KMS-11 (cell line): Measurements from ENCODE around the gene MSMO1.

ENCODE experiments used
- H2AFZ ChIP-seq: fragments of 200-600 bp; sonication (generic); 2 replicates; pipeline ENCODE4 v1.6.1; 2016; ENCODE audit warnings: antibody characterized with exemption, mixed run types, low read depth
- H3K27ac ChIP-seq: fragments of 200-600 bp; sonication (generic); 2 replicates; pipeline ENCODE4 v1.6.1; 2016; ENCODE audit warnings: mild to moderate bottlenecking, mixed run types
- H3K27me3 ChIP-seq: fragments of 200-600 bp; sonication (generic); 2 replicates; pipeline ENCODE4 v1.6.1; 2017; ENCODE audit warnings: mild to moderate bottlenecking, low read depth, mixed run types, moderate library complexity; ENCODE audit not compliant: insufficient read depth
- H3K36me3 ChIP-seq: fragments of 200-600 bp; sonication (generic); 2 replicates; pipeline ENCODE4 v1.6.1; 2017; ENCODE audit warnings: mild to moderate bottlenecking, mixed run types; ENCODE audit not compliant: insufficient read depth
- H3K4me1 ChIP-seq: fragments of 200-600 bp; sonication (generic); 2 replicates; pipeline ENCODE4 v1.6.1; 2016; ENCODE audit warnings: mild to moderate bottlenecking, low read depth, mixed run types; ENCODE audit not compliant: poor library complexity, severe bottlenecking
- H3K4me2 ChIP-seq: fragments of 200-600 bp; sonication (generic); 2 replicates; pipeline ENCODE4 v1.7.0; 2016; ENCODE audit warnings: mild to moderate bottlenecking, mixed run types
- H3K4me3 ChIP-seq: fragments of 200-600 bp; sonication (generic); IDR thresholded peaks from 2 replicates; pipeline ENCODE4 v1.6.1; 2017; ENCODE audit warnings: low read depth, low read length, mixed read lengths; ENCODE audit not compliant: insufficient read depth
- H3K79me2 ChIP-seq: fragments of 200-600 bp; sonication (generic); 2 replicates; pipeline ENCODE4 v1.6.1; 2016; ENCODE audit warnings: low read depth, mixed run types; ENCODE audit not compliant: insufficient read depth
- H3K9ac ChIP-seq: fragments of 200-600 bp; sonication (generic); 2 replicates; pipeline ENCODE4 v1.6.1; 2016; ENCODE audit warnings: mild to moderate bottlenecking, mixed run types
- H4K20me1 ChIP-seq: fragments of 200-600 bp; sonication (generic); 2 replicates; pipeline ENCODE4 v1.6.1; 2016; ENCODE audit warnings: mild to moderate bottlenecking, mixed run types; ENCODE audit not compliant: insufficient read depth
- CTCF ChIP-seq: fragments of 200-600 bp; sonication (generic); conservative IDR thresholded peaks from 2 replicates; pipeline ENCODE4 v1.6.1; 2017; ENCODE audit warnings: low read depth, mild to moderate bottlenecking, antibody characterized with exemption, low read length, moderate library complexity, mixed read lengths

Gene MSMO1

DNA sequence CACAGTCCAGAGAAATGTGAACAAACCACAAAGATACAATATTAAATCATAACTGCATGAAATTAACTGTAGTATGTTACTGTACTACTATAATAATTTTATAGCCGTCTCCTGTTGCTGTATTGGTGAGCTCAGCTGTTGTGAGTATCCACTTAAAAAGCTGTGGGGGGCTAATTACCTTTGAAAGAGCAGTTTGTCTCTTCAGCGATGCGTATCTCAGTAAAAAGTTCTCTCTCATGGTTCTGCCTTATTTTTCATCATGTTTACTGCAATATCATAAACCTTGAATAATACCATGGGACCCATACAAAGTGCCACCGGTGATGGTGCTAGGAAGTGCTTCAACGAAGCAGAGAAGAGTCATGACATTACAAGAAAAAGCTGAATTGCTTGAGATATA lies 8.4 kb upstream of the MSMO1 start:
- no peak overlapping the region for H3K4me3 ChIP-seq
- no peaks in the 10 kb centered on the region for H3K36me3 ChIP-seq
- H4K20me1 ChIP-seq, result no peaks in the 10 kb centered on the region
- no peak overlapping the region for H3K27ac ChIP-seq
- no peaks in the 10 kb centered on the region for H3K79me2 ChIP-seq
- H3K4me2 ChIP-seq, result no peak overlapping the region
- H3K27me3 ChIP-seq, result no peaks in the 10 kb centered on the region
- H3K4me1 ChIP-seq, result no peaks in the 10 kb centered on the region
- no peak overlapping the region for H3K9ac ChIP-seq
- H2AFZ ChIP-seq, result no peak overlapping the region
- TF ChIP-seq CTCF, result no peak

GRCh38 chr4:165319509-165319908 lies 8.0 kb upstream of the MSMO1 start:
- Histone ChIP-seq H3K4me3 (no peak overlapping the region), H3K4me1 (no peaks in the 10 kb centered on the region), H3K9ac (no peak overlapping the region), H3K36me3 (no peaks in the 10 kb centered on the region), H2AFZ (no peak overlapping the region), H3K27me3 (no peaks in the 10 kb centered on the region), H4K20me1 (no peaks in the 10 kb centered on the region), H3K79me2 (no peaks in the 10 kb centered on the region), H3K27ac (no peak overlapping the region), H3K4me2 (no peak overlapping the region)
- no peak for TF ChIP-seq CTCF

GRCh38 chr4:165324236-165324917 lies 3.1 kb upstream of the MSMO1 start:
- Histone ChIP-seq H3K9ac (no peak overlapping the region), H3K27me3 (no peaks in the 10 kb centered on the region), H4K20me1 (no peaks in the 10 kb centered on the region), H3K4me2 (no peak overlapping the region), H3K27ac (no peak overlapping the region), H3K79me2 (peaks cover 17% of the 10 kb centered on the region), H3K4me3 (no peak overlapping the region), H2AFZ (no peak overlapping the region), H3K36me3 (no peaks in the 10 kb centered on the region), H3K4me1 (peaks cover 27% of the 10 kb centered on the region)
- TF ChIP-seq CTCF, result no peak

GRCh38 chr4:165324918-165325304 lies 2.6 kb upstream of the MSMO1 start:
- Histone ChIP-seq H3K4me2 (0 out of 2 replicates have a peak overlapping the region, but pooled peaks have one; percentile 75), H3K9ac (no peak overlapping the region), H3K27me3 (no peaks in the 10 kb centered on the region), H3K27ac (no peak overlapping the region), H3K79me2 (peaks cover 22% of the 10 kb centered on the region), H3K4me1 (peaks cover 32% of the 10 kb centered on the region), H4K20me1 (0 out of 2 replicates have a peak, but pooled peaks cover 3% of the 10 kb centered on the region), H3K4me3 (no peak overlapping the region), H2AFZ (no peak overlapping the region), H3K36me3 (no peaks in the 10 kb centered on the region)
- TF ChIP-seq CTCF, result no peak
